ENCODE results near the gene KCNC4. TPM values are rescaled to one million over a fixed set of nuclear protein-coding genes. Genes with fewer than 3 reads are reported as not detected.

KCNC4 gene
- total RNA-seq: 1.6 and 2.7 TPM in 2 replicates

GRCh38 chr1:110209715-110210603 lies at the start of gene KCNC4:
Gene KCNC4 (plus strand): TSS chr1:110210314. CDS start chr1:110211500, 1,186 bp downstream.

Small RNA genes within 50 kb of the gene (small RNA-seq; reads per million reads assigned to genes)
- not detected for gene AL137790.1

Other genes with a start within 250 kb of the KCNC4 start
- 53.1 and 64.4 TPM in 2 replicates for gene AHCYL1, start 225.5 kb upstream of the KCNC4 start, total RNA-seq
- 51.7 and 62.8 TPM in 2 replicates for gene STRIP1, start 175.7 kb upstream of the KCNC4 start, total RNA-seq
- 0.36 and 1.9 TPM in 2 replicates for gene ALX3, start 139.6 kb upstream of the KCNC4 start, total RNA-seq
- 2.3 and 7.5 TPM in 2 replicates for gene UBL4B, start 97.9 kb upstream of the KCNC4 start, total RNA-seq
- gene SLC6A17, start 59.8 kb upstream of the KCNC4 start, total RNA-seq: 0.24 and 0.97 TPM in 2 replicates
- 43.1 and 49.3 TPM in 2 replicates for gene RBM15, start 129.1 kb downstream of the KCNC4 start, total RNA-seq
- 41.5 and 60.5 TPM in 2 replicates for gene SLC16A4, start 180.7 kb downstream of the KCNC4 start, total RNA-seq
- 52.8 and 59.7 TPM in 2 replicates for gene LAMTOR5, start 197.4 kb downstream of the KCNC4 start, total RNA-seq
- gene PROK1, start 240.8 kb downstream of the KCNC4 start, total RNA-seq: 0.12 TPM in 1 of 2 replicates, not detected in the other